ENCODE results near the gene ZFAND3.

The ZFAND3 gene

DNA sequence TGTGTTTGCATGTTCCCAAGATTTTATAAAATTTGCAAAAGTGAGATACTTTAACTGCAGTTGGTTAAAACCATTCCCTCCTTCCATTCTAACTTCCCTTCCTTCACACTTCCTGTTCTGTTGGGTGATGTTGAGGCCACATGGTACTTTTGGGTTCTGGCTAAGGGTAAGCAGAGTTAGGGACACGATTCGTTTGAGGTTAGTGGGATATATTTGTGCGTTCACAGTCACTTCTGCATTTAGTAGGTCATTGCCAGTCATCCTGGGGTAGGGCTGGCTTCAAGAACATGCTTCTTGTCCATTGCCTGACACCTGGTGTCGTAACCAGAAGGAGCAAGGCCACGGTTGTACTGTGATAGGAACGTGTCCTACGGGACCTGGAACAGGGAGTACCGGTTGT, 340.1 kb downstream of the ZFAND3 start:
- no peak for DNase-seq

DNA sequence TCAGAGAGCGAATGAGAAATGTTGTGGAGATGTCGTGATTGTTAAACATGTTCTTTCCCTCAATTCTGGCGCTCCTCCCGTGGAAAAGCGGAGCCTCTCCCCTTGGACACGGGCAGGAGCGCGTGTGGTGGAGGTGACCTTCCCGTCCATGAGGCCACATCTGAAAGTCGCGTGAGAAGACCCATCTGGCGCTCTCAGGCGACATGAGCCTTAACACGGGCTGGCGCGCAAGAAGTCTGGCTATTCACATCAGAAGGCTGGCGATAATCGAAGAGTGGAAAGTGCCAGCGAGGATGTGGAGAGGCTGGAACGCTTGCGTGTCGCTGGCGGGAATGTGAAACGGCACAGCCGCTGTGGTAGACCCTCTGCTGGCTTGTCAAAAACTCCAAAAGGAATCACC, 341.3 kb downstream of the ZFAND3 start:
- no peak for DNase-seq

DNA sequence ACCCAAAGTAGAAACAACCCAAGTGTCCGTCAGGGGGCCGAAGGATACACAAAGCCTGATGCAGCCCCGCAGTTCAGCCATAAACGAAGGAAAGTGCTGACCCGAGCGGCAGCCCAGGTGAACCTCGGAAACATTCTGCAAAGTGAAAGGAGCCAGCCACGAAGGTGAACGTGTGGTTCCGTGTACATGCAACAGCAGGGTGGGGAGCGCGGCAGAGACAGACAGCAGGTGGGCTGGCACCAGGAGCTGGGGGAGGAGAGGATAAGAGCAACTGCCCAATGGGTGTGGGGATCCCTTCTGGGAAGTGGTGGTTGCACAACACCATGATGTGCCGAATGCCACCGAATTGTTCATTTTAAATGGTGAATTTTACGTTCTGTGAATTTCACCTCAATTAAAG, 341.8 kb downstream of the ZFAND3 start:
- DNase-seq, result no peak

DNA sequence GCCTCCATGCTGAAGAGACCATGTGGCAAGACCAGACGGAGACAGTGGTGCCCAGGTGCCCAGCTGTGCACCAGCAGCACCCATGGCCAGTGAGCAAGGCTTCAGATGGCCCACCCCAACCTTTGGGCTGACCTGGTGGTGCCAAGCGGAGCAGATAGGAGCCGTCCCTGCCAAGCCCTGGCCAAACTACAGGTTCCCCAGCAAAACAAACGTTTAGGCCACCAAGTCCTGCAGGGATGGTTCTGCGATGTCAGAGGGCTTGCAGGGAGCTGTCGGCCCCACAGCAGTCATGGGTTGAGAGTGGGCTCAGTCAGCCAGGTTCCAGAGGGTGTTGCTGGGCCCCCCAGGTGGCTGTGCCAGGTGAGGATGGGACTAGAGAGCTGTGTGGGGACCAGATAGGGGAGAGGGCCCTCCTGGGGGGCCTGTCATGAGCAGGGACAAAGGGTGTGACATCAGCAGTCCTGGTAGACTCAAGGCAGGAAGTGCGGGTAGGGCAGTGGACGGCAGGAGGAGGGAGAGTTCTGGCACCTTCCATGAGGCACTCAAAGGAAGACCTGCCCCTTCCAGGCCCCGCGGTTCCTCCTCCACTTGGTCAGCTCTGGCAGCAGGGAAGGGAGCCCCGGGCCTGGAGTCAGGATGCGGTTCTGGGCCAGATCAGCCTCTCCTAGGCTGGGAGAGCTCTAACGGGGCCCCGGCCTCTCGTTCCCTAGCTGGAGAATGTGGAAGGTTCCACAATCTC, 342.4 kb downstream of the ZFAND3 start:
- no peak for DNase-seq

- no peak for DNase-seq
Measured at GRCh38 chr6:38162493-38163185, 343.1 kb downstream of the ZFAND3 start.

DNA sequence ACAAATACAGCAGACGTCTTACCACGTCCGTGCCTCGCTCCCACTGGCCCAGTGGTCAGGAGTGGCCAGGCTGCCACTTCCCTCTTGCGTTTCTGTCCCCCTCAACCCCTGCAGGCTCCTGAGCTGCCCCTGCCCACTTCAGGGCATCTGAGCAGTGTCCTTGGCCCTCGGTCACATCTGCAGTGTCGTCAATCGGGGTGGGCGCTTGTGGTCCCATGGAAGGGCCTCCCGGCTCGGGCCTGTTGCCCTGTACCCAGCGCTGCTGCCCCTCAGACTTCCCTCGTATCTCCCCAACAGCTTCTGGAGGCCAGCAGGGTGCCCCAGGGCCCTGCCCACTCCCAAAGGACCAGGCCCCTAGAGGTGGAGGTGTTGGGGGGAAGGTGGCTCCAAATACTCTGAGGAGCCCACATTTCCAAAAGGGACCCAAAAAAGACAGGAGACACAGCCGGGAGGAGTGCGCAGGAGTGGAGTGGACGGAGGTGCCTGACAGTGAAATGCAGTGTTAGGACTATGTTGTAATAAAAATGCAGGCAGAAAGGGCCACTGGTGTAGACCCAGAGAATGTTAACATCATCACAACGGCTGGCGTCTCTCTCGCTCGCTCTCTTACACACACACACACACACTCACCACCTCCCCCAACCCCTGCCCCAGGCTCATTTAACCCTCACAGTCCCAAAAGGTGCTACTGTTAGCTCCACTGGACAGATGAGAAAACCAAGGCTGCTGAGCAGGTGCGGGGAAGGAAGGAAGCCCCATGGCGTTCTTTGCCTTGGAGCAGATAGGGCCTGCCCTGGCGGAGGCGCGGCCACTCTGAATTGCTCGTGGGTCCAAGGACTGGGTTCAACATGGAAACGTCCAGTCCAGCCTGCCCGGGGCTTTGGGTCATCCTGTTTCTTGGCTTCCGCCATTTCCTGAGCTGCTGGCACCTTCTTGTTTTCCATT, 343.9 kb downstream of the ZFAND3 start:
- DNase-seq, result no peak

DNA sequence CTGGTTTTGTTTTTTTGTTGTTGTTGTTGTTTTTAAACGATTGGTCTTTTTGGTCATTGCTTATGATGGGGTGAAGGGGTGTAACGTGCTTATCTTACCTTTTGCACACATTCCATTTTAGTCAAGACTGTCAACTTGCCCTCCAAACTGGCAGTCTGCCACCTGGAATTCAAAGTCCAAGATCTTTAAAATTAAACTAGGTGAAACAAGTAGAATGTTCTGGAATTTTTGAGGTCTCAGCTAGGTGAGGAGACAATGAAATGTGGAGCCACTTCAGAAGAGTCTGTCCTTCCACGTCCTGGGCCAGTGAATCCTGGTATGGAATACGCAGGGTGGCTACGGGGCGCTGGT, 344.6 kb downstream of the ZFAND3 start:
- no peak for DNase-seq

DNA sequence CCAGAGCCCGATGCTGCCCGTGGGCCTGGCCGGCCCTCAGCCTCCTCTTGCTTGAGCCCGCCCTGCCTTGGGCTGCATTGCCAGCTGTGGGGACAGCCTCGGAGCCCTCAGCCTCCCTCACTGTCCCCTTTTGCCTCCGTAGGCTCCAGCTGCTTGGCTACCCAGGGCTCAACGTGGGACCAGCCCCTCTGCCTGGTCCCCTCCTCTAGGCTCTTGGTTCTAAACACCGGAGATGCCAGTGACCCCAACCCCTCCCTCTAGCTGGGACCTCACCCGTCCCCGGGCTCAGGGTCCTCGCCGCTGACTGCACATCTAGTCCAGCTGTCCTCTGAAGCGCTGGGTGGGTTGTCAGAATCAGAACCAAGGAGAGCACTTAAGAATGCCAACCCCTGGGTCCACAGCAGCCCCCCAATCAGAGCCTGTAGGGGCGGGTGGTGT, 345.2 kb downstream of the ZFAND3 start:
- no peak for DNase-seq

GRCh38 chr6:38166411-38167240, 347.1 kb downstream of the ZFAND3 start:
- no peak for DNase-seq

DNA sequence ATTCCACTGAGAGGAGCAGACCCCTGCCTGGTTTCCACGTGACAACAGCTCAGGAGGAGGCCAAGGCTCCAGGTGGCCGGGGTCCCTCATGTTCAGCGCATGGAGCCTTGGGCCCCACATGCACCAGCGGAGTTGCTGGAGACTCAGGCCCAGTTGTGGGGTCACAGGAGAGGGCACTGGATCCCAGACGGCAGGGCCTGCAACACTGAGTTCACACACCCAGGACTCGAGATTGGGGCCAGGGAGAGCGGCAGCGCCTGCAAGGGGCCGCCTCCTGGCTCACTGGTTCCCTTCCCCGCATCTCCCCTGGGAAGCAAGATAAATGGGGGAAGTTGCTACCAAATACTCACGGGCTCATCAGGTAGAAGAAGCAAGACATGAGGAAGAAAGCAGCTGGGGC, 348.1 kb downstream of the ZFAND3 start:
- no peak for DNase-seq

GRCh38 chr6:38168126-38168525, 348.6 kb downstream of the ZFAND3 start:
- no peak for DNase-seq

DNA sequence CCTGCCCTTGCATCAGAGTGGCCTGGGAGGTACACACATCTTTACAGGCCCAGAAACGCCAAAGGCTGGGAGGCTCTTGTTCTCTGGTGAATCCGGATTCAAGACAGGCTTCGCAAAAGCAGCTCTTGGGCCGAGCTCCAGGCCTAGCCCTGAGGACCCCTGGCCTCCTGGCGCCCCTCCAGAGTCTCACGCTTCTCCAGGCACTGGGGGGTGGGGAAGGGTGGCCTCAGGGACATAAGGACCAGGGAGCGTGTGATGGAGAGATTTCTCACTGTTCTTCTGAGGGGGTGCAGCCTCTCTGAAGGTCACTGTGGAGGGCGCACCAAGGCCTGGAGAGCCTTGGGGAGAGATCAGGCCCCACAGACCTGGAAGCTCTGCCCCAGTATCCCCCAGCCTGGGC, 349.2 kb downstream of the ZFAND3 start:
- DNase-seq, result no peak

- no peak for DNase-seq
Measured at GRCh38 chr6:38169221-38169976, 349.9 kb downstream of the ZFAND3 start.

DNA sequence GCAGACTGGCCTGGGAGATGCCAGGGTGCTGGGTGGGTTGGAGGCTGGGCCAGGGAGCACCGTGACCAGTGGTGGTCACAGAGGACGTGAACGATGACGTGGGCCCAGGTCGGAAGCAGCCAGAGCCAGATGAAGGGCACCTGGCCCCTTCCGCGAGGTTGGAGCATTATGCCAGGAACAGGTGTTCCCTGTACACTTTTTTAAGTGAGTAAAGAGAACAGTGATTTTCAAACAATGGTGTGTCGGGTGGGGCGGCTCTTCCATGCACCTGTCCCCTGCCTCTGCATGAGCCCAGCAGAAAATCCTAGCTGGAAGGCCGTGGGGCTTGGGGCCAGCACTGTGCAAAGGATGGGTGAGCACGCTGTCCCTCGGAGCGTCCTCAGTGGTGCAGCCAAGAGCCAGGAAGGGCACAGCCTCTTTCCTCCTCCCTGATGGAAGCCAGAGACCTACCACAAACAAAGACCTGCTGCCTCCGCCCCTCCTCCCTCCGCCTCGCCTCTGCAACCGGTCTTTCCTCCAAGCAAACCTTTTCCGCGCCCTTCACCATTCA, 350.5 kb downstream of the ZFAND3 start:
- no peak for DNase-seq

- DNase-seq, result no peak
Measured at GRCh38 chr6:38170666-38171355, 351.3 kb downstream of the ZFAND3 start.

GRCh38 chr6:38171997-38172738, 352.6 kb downstream of the ZFAND3 start:
- no peak for DNase-seq

- no peak for DNase-seq
Measured at GRCh38 chr6:38172739-38173410, 353.3 kb downstream of the ZFAND3 start.

- no peak for DNase-seq
Measured at GRCh38 chr6:38173909-38174308, 354.4 kb downstream of the ZFAND3 start.

- DNase-seq, result no peak
Measured at GRCh38 chr6:38174315-38174714, 354.8 kb downstream of the ZFAND3 start.
